Hematopoietic multipotent progenitor cell treated with erythropoietin and hydrocortisone succinate and interleukin-3 and kit ligand, for 15 days (in vitro differentiated cells): ENCODE results near the gene PLXNC1.

Experiments
- DNase-seq: peaks from one replicate; pipeline ENCODE4 v3.0.0-alpha.2; 2015; ENCODE audit warnings: low spot score

PLXNC1 gene

GRCh38 chr12:94180558-94181296 is 32.4 kb downstream of the PLXNC1 start:
- DNase-seq = no peak

- DNase-seq = no peak
Measured at GRCh38 chr12:94182986-94183707, 34.8 kb downstream of the PLXNC1 start.

GRCh38 chr12:94183708-94184379 is 35.5 kb downstream of the PLXNC1 start:
- DNase-seq = no peak

DNA sequence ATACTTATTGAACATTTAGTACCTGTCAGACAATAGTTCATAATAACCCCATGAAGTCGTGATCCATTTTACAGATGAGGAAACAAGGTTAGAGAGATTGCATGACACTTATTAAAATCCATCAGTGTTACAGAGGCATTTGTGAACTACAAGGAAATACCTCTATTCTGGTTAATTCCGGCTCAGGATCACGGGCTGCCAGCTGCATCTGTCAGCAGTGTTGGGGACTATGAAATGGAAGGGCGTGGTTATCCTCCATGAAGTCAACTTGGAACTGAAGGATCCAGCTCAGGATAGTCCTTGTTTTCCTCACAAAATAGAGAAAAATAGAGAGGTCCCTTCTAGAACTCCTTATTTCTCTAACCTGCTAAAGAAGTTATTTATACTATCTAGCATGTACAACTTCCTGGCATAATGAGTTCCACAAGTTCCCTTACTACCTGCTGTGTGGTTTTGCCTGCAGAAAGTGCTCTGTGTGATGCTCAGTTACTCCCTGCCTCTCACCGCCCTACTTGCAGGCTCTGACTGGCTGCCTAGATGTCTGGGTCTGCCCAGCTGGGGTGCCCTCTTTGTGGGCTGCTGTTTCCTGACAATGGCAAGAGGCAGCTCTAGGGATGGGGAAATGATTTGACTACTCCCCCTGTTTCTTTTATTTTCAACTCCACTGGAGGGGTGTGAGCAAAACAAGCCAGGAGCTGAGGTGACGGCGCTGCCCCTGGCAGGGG is 36.8 kb downstream of the PLXNC1 start:
- DNase-seq = no peak

DNA sequence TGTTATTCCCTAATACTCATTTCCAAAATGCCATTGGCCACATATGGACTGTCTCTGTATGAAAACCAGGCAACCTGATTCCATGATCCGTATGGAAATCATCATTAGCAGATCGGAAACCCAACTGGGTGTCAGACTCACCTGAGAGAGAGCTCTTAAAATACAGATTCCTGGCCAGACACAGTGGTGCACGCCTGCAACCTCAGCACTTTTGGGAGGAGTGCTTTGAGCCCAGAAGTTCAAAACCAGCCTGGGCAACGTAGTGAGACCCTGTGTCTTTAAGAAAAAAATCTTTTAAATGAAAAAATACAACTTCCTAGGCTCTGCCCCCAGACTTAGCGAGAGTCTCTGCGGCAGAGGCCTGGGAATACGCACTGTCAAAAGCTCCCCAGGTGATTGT is 37.4 kb downstream of the PLXNC1 start:
- DNase-seq = no peak

DNA sequence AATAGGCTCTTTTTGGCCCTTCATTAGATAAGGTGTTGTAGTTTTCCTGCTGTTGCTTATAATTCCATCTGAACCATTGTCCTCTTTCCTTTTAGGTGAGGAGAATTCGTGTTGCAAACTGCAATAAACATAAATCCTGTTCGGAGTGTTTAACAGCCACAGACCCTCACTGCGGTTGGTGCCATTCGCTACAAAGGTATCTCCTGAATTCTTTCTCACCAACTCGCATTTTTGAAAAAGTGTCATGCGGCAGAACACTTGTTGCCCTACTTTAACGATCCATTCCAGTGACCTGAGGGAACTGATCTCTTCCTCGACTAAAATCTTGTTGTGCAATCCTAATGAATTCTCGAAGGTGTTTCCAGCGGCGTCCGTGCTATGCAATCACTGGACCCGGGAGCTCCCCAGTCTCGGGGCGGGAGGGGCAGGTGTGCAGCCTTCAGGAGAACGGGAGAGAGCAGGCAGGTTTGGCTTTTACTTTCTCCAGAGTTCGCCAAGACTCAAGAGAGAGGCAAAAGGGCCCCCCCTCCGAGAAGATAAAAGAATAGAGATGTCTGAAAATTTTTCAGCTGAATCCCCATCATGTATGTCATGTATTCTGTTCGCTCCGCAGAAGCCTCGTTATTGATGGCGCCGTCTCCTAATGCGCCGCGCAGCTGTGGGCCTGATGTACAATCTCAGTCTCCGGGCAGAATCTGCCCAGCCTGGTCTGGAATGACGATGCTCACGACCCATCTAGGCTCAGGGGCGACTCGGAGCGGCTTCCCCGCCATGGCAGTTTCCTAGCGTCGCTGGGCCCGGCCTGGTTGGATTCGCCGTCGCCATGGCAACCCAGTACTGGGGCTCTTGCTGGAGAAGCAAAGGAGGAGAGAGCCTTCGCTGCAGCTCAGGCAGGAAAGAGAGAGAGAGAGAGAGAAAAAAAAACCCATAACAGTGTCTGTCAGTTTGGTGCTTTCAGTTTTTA is 38.2 kb downstream of the PLXNC1 start:
- DNase-seq = no peak

- DNase-seq = no peak
Measured at GRCh38 chr12:94187361-94187760, 39.0 kb downstream of the PLXNC1 start.

- DNase-seq = no peak
Measured at GRCh38 chr12:94190623-94191022, 42.2 kb downstream of the PLXNC1 start.

DNA sequence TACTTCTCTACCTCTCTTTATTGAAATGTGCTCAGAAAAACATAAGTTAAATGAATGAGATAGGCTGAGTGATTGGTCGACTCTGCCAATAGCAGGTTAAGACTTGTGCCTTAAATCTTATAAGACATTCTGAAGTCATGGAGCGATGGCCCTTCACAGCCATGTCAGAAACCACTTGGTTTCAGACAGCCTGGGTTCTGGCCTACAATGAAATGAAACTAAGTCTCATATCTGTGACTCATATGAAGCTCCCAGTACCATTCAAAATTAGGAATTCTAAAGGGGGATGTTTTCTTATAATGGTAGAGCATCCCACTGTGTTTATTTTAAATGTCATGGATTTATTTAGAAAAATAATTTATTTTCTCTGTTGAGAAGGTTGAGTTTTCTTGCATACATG is 42.6 kb downstream of the PLXNC1 start:
- no peak for DNase-seq

DNA sequence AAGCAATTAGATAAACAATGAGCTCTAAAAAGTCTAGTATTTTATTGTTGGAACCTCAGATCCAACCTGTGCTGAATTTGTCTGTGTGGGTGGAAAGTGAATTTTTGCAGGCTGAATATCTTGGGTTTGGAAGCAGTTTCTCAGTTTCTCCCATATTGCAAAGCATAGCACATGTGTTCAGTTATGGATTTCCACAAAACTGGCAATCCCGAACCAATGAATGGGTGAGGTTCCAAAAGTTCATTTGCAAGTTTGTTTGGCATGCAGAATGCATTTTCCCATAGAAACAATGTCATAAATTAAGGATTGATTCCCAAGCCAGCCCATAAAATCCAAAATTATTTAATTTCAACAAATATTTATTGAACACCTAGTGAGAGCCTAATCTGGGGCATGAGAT is 43.4 kb downstream of the PLXNC1 start:
- DNase-seq = no peak

GRCh38 chr12:94192506-94192905 is 44.1 kb downstream of the PLXNC1 start:
- DNase-seq = no peak

DNA sequence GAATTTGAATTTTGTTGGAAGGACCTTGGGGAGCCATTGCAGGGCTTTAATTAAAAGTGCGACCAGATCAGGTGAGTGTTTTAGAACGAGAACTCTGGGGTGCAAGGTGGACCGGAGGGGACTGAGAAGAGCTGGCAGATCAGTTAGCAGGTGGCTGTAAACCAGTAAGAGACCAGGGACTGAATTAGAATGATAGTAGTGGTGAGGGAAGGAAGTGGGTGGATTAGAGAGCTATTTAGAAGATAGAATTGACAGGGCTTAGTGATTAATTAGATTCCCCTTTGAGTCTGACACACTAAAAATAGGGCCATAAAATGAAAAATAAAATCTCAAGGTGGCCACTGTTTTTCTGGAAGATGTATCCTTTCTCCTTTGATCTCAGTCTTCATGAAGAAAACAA is 44.8 kb downstream of the PLXNC1 start:
- DNase-seq = no peak

DNA sequence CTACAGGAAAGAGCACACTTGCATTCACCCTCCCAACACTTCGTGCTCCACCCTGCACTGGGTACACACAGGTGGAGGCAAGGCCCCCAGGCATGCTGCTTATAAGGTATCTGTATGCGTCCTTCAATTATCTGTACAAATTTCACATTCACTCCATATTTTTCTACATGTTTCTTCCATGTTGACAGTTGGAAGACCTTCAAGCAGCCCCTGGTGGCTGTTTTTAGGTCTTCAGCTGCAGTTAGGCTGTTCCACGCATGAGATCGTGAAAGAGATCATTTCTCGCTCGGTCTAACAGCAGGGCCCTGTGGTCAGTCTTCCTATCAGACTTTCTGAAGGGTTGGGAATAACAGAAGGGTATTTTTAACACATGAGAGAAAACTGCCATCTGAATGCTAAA is 47.1 kb downstream of the PLXNC1 start:
- no peak for DNase-seq

DNA sequence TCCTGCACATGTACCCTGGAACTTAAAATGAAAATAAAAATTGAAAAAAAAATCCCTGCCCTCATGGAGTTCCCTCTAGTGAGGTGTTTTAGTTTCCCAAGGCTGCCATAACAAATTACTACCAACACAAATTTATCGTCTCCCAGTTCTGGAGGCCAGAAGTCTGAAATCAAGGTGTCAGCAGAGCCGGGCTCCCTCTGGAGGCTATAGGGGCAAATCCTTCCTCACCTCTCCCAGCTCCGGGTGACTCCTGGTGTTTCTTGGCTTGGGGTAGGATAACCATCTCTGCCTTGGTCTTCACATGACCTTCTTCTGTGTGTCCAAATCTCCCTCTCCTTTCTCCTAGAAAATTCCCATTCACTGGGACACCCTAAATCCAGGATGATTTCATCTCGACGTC is 50.1 kb downstream of the PLXNC1 start:
- DNase-seq = no peak

- no peak for DNase-seq
Measured at GRCh38 chr12:94198872-94199271, 50.5 kb downstream of the PLXNC1 start.

DNA sequence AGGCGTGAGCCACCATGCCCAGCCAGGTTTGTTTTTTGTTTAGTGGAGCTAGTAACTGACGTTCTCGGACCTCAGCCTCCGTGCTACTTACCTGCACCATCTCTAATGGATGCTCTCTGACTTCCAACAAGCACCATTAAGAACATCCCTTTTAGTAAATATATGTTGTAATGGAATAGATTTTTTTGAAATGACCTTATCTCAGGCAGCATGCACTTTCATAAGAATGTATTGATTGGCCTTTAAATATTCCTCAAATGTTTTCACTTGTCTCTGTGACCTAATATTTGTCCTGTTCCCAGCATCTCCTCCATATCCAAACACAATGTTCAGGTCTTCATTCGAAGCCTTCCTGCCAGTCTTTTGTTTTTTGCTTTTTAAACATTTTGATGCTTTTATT is 51.7 kb downstream of the PLXNC1 start:
- DNase-seq = no peak

- no peak for DNase-seq
Measured at GRCh38 chr12:94200695-94201094, 52.3 kb downstream of the PLXNC1 start.

DNA sequence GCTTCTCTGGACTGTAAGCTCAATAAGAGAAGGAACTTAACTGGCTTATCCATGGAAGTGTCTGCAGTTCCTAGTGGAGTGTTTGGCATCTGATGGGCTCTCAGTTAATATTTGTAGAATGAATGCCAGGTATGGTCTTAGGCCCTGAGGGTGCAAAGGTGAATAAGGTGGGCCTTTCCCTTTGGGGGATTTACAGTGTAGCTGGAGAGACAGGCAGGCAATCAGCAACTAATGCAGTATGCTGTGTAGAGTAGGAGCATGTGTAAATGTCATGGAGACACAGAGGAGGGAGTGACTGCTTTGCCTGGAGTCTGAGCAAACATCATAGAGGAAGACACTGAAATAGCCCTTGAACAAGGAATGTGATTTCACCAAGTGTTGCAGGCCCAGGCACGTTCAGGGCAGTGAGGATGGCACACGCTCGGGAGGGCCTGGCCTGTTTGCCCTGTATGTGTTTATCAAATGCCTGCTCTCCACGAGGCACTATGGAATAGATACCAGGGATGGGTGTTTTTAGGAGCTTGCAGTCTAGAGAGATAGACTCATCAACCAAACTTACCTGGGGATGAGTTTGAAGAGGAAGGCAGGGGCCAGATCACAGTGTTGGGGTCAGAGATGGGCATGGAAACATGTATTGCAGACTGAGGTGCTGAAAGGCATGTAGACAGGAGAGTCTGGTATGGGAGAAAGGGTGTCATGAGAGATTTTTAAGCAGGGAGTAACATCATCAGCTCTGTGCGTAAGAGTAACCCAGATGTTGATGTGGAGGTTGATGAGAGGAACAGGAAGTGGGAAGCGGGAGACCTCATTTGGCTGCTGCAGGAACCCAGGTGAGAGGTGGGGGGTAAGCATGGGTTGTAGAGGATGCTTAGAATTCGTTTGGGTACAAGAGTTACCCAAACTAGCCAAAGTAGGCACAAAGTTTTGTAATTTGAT is 54.1 kb downstream of the PLXNC1 start:
- DNase-seq = no peak

DNA sequence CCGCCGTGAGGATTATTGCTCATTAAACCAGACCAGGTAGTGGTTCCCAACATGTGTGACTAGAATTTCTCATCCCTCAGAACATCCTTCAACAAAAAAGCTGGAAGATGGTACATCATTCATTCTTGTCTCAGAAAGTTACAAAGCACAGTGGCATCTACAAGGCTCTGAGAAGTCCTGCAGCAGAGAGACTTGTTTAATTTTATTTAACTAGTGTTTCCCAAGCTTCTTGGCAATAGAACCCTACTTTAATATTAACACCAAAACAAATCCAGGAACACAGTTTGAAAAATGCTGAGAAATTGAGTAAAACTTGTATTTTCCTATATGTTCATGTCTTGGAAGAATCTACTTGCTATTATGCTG is 54.8 kb downstream of the PLXNC1 start:
- DNase-seq = no peak

GRCh38 chr12:94203796-94204195 is 55.4 kb downstream of the PLXNC1 start:
- no peak for DNase-seq
